Endothelial cell of umbilical vein (primary cell): ENCODE results near the gene ERO1A. TPM values are rescaled to one million over a fixed set of nuclear protein-coding genes. Genes with fewer than 3 reads are reported as not detected.

Experiments used
- BruUV-seq: library from RNA; stranded (reverse); fragments of 400-500 nt; replicated peaks from 2 replicates; lab custom pipeline; 2021; lab: Mats Ljungman, UMichigan
- CTCF ChIA-PET: fragments of 300-600, 350-600 bp; sonication (Branson Sonifier 250); formaldehyde crosslinking; loops from one replicate; lab custom pipeline; 2021; ENCODE audit warnings: antibody characterized with exemption, inconsistent platforms; lab: Charles Lee
- POLR2A ChIA-PET: fragments of 300-600, 350-600 bp; sonication (Branson Sonifier 250); formaldehyde crosslinking; loops from one replicate; lab custom pipeline; 2021; ENCODE audit warnings: antibody characterized with exemption, inconsistent platforms; lab: Charles Lee
- DNase-seq: peaks from one replicate; pipeline ENCODE4 v3.0.0-alpha.2; 2011; ENCODE audit warnings: low read depth, low spot score
- FAIRE-seq: peaks from 2 replicates; lab custom pipeline; 2011; peaks lifted over from hg19 to GRCh38; lab: Jason Lieb, UNC
- H2AFZ ChIP-seq: 2 replicates; pipeline ENCODE4 v1.6.0; 2012; ENCODE audit warnings: low read depth, low read length, control low read depth, inconsistent platforms
- H3K27ac ChIP-seq: 2 replicates; pipeline ENCODE4 v1.5.1; 2011; ENCODE audit warnings: low read depth, mild to moderate bottlenecking, control low read depth, low read length, moderate library complexity; ENCODE audit not compliant: insufficient read depth
- H3K27me3 ChIP-seq, 2 experiments: 2 replicates each; pipeline versions ENCODE4 v1.6.0 to v1.6.1; 2011; ENCODE audit warnings: low read length in 2 of 2, mixed read lengths in 1 of 2; ENCODE audit not compliant: control insufficient read depth in 2 of 2, insufficient read depth in 2 of 2
- H3K36me3 ChIP-seq, 2 experiments: 2 replicates in 1 of 2; 3 replicates in 1 of 2; pipeline ENCODE4 v1.5.1; 2011; ENCODE audit warnings: low read length in 2 of 2, mild to moderate bottlenecking in 1 of 2, moderate library complexity in 1 of 2; ENCODE audit not compliant: control insufficient read depth in 2 of 2, insufficient read depth in 2 of 2; ENCODE audit errors: extremely low read depth in 1 of 2
- H3K4me1 ChIP-seq: 3 replicates; pipeline ENCODE4 v1.5.1; 2011; ENCODE audit warnings: mild to moderate bottlenecking, low read length; ENCODE audit not compliant: control insufficient read depth, insufficient read depth; ENCODE audit errors: extremely low read depth
- H3K4me2 ChIP-seq: 2 replicates; pipeline ENCODE4 v1.6.1; 2011; ENCODE audit warnings: low read length, control low read depth, mixed read lengths; ENCODE audit not compliant: insufficient read depth
- H3K4me3 ChIP-seq, 3 experiments: fragments of 200-600 bp in 1 of 3; sonication (generic), shearing (Covaris generic) in 1 of 3; replicated peaks in 1 of 3; 2 replicates each; pipeline ENCODE4 v1.5.1; 2011 to 2016; ENCODE audit warnings: control low read depth in 3 of 3, low read length in 3 of 3, mild to moderate bottlenecking in 2 of 3, inconsistent platforms in 1 of 3, low read depth in 1 of 3, moderate library complexity in 1 of 3; ENCODE audit not compliant: insufficient read depth in 1 of 3
- H3K79me2 ChIP-seq: 2 replicates; pipeline ENCODE4 v1.6.0; 2012; ENCODE audit warnings: low read length, inconsistent platforms; ENCODE audit not compliant: control insufficient read depth, insufficient read depth
- H3K9ac ChIP-seq: replicated peaks from 2 replicates; pipeline ENCODE3; 2011; ENCODE audit warnings: low read length, control low read depth; ENCODE audit not compliant: insufficient read depth; ENCODE audit errors: extremely low read depth
- H3K9me1 ChIP-seq: replicated peaks from 3 replicates; pipeline ENCODE4 v1.6.0; 2011; ENCODE audit warnings: mild to moderate bottlenecking, low read length; ENCODE audit not compliant: control insufficient read depth, insufficient read depth; ENCODE audit errors: extremely low read depth
- H3K9me3 ChIP-seq: replicated peaks from 2 replicates; pipeline ENCODE4 v1.5.1; 2012; ENCODE audit warnings: low read length, inconsistent platforms; ENCODE audit not compliant: control insufficient read depth, insufficient read depth
- H4K20me1 ChIP-seq: replicated peaks from 2 replicates; pipeline ENCODE3; 2011; ENCODE audit warnings: mild to moderate bottlenecking, low read length; ENCODE audit not compliant: control insufficient read depth, insufficient read depth; ENCODE audit errors: extremely low read depth
- EZH2 ChIP-seq: IDR thresholded peaks from 2 replicates; pipeline ENCODE4 v1.6.1; 2012; ENCODE audit warnings: borderline replicate concordance, low read depth, mild to moderate bottlenecking, moderate library complexity, low read length, inconsistent platforms; ENCODE audit not compliant: severe bottlenecking
- FOS ChIP-seq: IDR thresholded peaks from 2 replicates; pipeline ENCODE4 v1.6.1; 2011; ENCODE audit warnings: mild to moderate bottlenecking, low read length, moderate library complexity, borderline replicate concordance; ENCODE audit not compliant: insufficient read depth
- GATA2 ChIP-seq: IDR thresholded peaks from 2 replicates; pipeline ENCODE4 v1.7.0; 2011; ENCODE audit warnings: low read depth, mild to moderate bottlenecking, moderate library complexity, mixed read lengths, low read length; ENCODE audit not compliant: insufficient read length, insufficient read depth
- JUN ChIP-seq: IDR thresholded peaks from 2 replicates; pipeline ENCODE4 v1.6.1; 2011; ENCODE audit warnings: borderline replicate concordance, low read depth; ENCODE audit not compliant: insufficient read length, insufficient read depth
- MYC ChIP-seq: IDR thresholded peaks from one replicate; pipeline ENCODE4 v1.6.1; 2011; ENCODE audit warnings: mild to moderate bottlenecking, low read depth, low read length
- POLR2A ChIP-seq: IDR thresholded peaks from 2 replicates; pipeline ENCODE4 v1.6.1; 2012; ENCODE audit warnings: low read depth, mild to moderate bottlenecking, control low read depth, low read length
- POLR2AphosphoS5 ChIP-seq: IDR thresholded peaks from 2 replicates; pipeline ENCODE4 v1.6.1; 2012; ENCODE audit warnings: low read depth, mild to moderate bottlenecking, control low read depth, low read length, moderate library complexity; ENCODE audit not compliant: insufficient read depth
- dilution Hi-C: fragments of 300-500 bp; cut with MboI; formaldehyde crosslinking; loops from one replicate; pipeline ENCODE4 v1.15.0; 2019; ENCODE audit warnings: low sequenced_read_pairs; ENCODE audit not compliant: extremely low pct_ligation_motif_present
- intact Hi-C: fragments of 100-400 bp; cut with micrococcal nuclease; formaldehyde crosslinking; loops from one replicate; pipeline ENCODE4 v1.10.0; 2022
- polyA plus RNA-seq, 4 experiments: library from polyadenylated mRNA; depleted of rRNA in 3 of 4; stranded (reverse) in 3 of 4; unstranded in 1 of 4; fragments of >200 nt; gene quantifications; 2 replicates each; pipeline versions ENCODE4 v1.2.1 to v1.2.3, GENCODE V29; 2011 to 2012; ENCODE audit warnings: missing spikeins in 1 of 4
- total RNA-seq: library from RNA; stranded (reverse); gene quantifications from 2 replicates; pipeline ENCODE4 v1.2.3, GENCODE V29; 2021
- TF ChIP-seq, protein P1 (sequence below): IDR thresholded peaks from 2 replicates; pipeline ENCODE4 v1.6.1; 2011; ENCODE audit not compliant: insufficient read depth, insufficient read length
- TF ChIP-seq, protein P2 (sequence below), 2 donors: IDR thresholded peaks; 1 replicate in 1 of 2; 2 replicates in 1 of 2; pipeline ENCODE4 v1.5.1; 2011; ENCODE audit warnings: low read length in 2 of 2, mild to moderate bottlenecking in 2 of 2, moderate library complexity in 2 of 2, control low read depth in 1 of 2, inconsistent platforms in 1 of 2, low read depth in 1 of 2; ENCODE audit not compliant: insufficient read depth in 1 of 2; ENCODE audit errors: extremely low read depth in 1 of 2

Gene ERO1A
- total and polyA plus RNA-seq, 2 donors (not counting 3 experiments of a cell fraction or from before 2014, with no cell fraction given), result 20.7 to 71.4 TPM

DNA sequence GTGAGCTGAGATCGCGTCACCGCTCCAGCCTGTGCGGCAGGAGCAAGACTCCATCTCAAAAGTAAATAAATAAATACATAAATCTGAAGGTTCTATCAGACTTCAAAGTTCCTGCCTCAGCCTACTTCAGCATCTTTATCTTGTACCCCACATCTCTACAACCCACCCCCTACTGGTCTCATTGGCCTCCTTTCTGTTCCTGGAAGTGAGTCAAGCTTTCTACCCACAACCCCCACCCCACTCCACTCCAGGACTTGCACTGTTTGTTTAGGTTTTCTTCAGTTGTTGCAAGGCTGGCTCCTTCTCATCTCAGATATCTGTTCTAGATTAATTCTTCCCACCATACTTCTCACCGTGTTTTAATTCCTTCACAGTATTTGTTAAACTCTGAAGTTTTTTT lies 10.9 kb upstream of the ERO1A start:
- Histone ChIP-seq H3K4me2 (peak overlapping the region; percentile 79), H3K9me1 (no peaks in the 10 kb centered on the region), H3K9ac (peak overlapping the region; percentile 96), H4K20me1 (no peaks in the 10 kb centered on the region), H3K27me3 (no peaks in the 10 kb centered on the region), H3K27ac (peak overlapping the region; percentile 82), H3K79me2 (peaks cover 36% of the 10 kb centered on the region), H3K9me3 (no peaks in the 10 kb centered on the region), H3K4me1 (peaks cover 21% of the 10 kb centered on the region), H2AFZ (peak overlapping the region; percentile 58), H3K4me3 (peak overlapping the region in 1 of 3 experiments; percentile 96), H3K36me3 (peaks cover 0 to 12% of the 10 kb centered on the region in 2 experiments)
- FAIRE-seq, result no peak
- BruUV-seq, result no TSS peak
- ChIA-PET POLR2A (no interaction called here), CTCF (interaction anchor here (0.9 kb wide), 1 partner anchor 9 kb away, joined by 3 read pairs; no protein-coding TSS in a partner anchor)
- peak; percentile 50 for DNase-seq
- TF ChIP-seq GATA2 (peak; percentile 66), FOS (peak; percentile 32), POLR2AphosphoS5 (no peak)
- TF ChIP-seq, protein P1, sequence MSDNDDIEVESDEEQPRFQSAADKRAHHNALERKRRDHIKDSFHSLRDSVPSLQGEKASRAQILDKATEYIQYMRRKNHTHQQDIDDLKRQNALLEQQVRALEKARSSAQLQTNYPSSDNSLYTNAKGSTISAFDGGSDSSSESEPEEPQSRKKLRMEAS, result no peak
- intact Hi-C loops, result loop anchor here (2.0 to 10.0 kb wide), 4 partner anchors 25 to 394 kb away; partner anchors contain the start of genes FERMT2, GNPNAT1, PTGER2 and STYX
- dilution Hi-C loops, result no loop called here

DNA sequence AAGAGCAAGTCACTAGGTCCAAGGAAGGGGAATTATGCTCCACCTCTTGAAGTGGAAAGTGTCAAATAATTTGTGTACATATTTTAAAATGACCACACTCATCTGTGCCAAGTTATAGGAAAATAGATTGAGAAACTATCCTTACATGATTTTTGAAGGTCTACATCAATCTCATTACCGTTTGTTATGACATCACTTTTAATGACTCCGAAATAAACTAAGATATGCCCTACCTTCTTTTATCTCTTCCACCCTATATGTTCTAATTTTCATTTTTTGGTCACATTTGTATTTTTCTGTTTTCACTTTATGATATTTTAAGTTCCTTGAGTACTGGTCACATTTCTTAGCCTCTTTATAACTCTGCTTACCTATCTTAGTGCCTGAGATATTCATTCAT lies 8.3 kb upstream of the ERO1A start:
- FAIRE-seq (no peak), DNase-seq (no peak)
- POLR2A ChIA-PET, result no interaction called here
- CTCF ChIA-PET, result no interaction called here
- no TSS peak for BruUV-seq
- H3K27me3 ChIP-seq, result no peaks in the 10 kb centered on the region
- no peak overlapping the region for H3K9ac ChIP-seq
- no peak overlapping the region for H3K4me3 ChIP-seq
- no peaks in the 10 kb centered on the region for H4K20me1 ChIP-seq
- H2AFZ ChIP-seq, result no peak overlapping the region
- dilution Hi-C loops, result no loop called here
- no peak overlapping the region for H3K4me2 ChIP-seq
- no peaks in the 10 kb centered on the region for H3K9me1 ChIP-seq
- no peak overlapping the region for H3K27ac ChIP-seq
- peaks cover 16% of the 10 kb centered on the region for H3K79me2 ChIP-seq
- TF ChIP-seq POLR2A, result no peak
- no peak for TF ChIP-seq GATA2
- no peak for TF ChIP-seq FOS
- TF ChIP-seq JUN, result no peak
- TF ChIP-seq, protein P1, result no peak
- TF ChIP-seq, protein P2, sequence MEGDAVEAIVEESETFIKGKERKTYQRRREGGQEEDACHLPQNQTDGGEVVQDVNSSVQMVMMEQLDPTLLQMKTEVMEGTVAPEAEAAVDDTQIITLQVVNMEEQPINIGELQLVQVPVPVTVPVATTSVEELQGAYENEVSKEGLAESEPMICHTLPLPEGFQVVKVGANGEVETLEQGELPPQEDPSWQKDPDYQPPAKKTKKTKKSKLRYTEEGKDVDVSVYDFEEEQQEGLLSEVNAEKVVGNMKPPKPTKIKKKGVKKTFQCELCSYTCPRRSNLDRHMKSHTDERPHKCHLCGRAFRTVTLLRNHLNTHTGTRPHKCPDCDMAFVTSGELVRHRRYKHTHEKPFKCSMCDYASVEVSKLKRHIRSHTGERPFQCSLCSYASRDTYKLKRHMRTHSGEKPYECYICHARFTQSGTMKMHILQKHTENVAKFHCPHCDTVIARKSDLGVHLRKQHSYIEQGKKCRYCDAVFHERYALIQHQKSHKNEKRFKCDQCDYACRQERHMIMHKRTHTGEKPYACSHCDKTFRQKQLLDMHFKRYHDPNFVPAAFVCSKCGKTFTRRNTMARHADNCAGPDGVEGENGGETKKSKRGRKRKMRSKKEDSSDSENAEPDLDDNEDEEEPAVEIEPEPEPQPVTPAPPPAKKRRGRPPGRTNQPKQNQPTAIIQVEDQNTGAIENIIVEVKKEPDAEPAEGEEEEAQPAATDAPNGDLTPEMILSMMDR (IDR thresholded peaks at IDR 0.05; ENCODE audit: extremely low read depth in 1 of 2, insufficient read depth in 1 of 2, low read depth in 1 of 2, low read length in 2 of 2), result no peak
- TF ChIP-seq POLR2AphosphoS5, result no peak
- no peak for TF ChIP-seq EZH2
- TF ChIP-seq MYC, result no peak
- H3K9me3 ChIP-seq, result no peaks in the 10 kb centered on the region
- peaks cover 30% of the 10 kb centered on the region for H3K4me1 ChIP-seq
- peaks cover 0 to 1% of the 10 kb centered on the region in 2 experiments for H3K36me3 ChIP-seq
- intact Hi-C loops, result loop anchor here (10.0 kb wide), 1 partner anchor 251 kb away; the partner anchor contains the start of gene FERMT2
